NB4 (cell line): ENCODE results near the gene FAM136A.
"Not testable (repeated sequence)": the region's sequence is repeated elsewhere in the genome, so short reads cannot be mapped to it uniquely, and the experiment has no call there.

Source experiments
- DNase-seq: peaks from one replicate; pipeline ENCODE4 v3.0.0; 2010; ENCODE audit warnings: low read depth
- H3K4me3 ChIP-seq: one replicate; pipeline ENCODE4 v1.5.1; 2011; ENCODE audit warnings: mild to moderate bottlenecking, low read depth, low read length, moderate library complexity
- MAX ChIP-seq: IDR thresholded peaks from 2 replicates; pipeline ENCODE4 v1.6.1; 2011; ENCODE audit warnings: low read depth, low read length
- MYC ChIP-seq: IDR thresholded peaks from 2 replicates; pipeline ENCODE4 v1.6.1; 2011; ENCODE audit warnings: low read depth, low read length
- POLR2A ChIP-seq: IDR thresholded peaks from 2 replicates; pipeline ENCODE4 v1.6.1; 2011; ENCODE audit warnings: mild to moderate bottlenecking; ENCODE audit not compliant: insufficient read length; ENCODE audit errors: extremely low read depth
- TF ChIP-seq, protein P1 (sequence below): IDR thresholded peaks from one replicate; pipeline ENCODE4 v1.5.1; 2012; ENCODE audit warnings: low read depth, low read length

Gene FAM136A

DNA sequence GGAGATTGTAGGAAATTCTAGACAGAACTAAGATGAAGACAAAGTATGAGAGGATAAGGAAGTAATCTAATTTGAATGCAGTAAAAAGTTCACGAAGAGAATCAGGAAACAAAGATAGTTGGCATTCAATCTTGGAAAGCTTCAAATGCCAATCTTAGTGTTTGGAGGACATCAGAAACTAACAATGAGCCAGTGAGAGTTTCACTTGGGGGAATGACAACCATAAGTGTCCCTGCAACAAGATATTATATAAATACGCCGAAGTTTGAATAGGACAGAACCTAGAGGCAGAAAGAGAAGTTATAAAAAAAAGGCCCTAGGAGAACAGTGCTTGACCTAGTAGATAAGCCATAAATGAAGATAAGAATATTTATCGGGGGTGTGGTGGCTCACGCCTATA lies 19.4 kb downstream of the FAM136A start:
- no peak for DNase-seq
- TF ChIP-seq MYC (no peak), MAX (no peak), POLR2A (no peak)
- TF ChIP-seq, protein P1, sequence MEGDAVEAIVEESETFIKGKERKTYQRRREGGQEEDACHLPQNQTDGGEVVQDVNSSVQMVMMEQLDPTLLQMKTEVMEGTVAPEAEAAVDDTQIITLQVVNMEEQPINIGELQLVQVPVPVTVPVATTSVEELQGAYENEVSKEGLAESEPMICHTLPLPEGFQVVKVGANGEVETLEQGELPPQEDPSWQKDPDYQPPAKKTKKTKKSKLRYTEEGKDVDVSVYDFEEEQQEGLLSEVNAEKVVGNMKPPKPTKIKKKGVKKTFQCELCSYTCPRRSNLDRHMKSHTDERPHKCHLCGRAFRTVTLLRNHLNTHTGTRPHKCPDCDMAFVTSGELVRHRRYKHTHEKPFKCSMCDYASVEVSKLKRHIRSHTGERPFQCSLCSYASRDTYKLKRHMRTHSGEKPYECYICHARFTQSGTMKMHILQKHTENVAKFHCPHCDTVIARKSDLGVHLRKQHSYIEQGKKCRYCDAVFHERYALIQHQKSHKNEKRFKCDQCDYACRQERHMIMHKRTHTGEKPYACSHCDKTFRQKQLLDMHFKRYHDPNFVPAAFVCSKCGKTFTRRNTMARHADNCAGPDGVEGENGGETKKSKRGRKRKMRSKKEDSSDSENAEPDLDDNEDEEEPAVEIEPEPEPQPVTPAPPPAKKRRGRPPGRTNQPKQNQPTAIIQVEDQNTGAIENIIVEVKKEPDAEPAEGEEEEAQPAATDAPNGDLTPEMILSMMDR = no peak
- H3K4me3 ChIP-seq = no peak overlapping the region

- DNase-seq = no peak
- TF ChIP-seq MAX (no peak), MYC (no peak), POLR2A (no peak)
- TF ChIP-seq, protein P1 = no peak
- H3K4me3 ChIP-seq = no peak overlapping the region
These were observed 21.5 kb downstream of the FAM136A start for GRCh38 chr2:70280242-70280798.

- no peak overlapping the region for H3K4me3 ChIP-seq
- TF ChIP-seq, protein P1 = no peak
- TF ChIP-seq POLR2A (no peak), MAX (no peak)
- no peak for DNase-seq
These were observed 31.5 kb downstream of the FAM136A start for GRCh38 chr2:70270323-70270722.

DNA sequence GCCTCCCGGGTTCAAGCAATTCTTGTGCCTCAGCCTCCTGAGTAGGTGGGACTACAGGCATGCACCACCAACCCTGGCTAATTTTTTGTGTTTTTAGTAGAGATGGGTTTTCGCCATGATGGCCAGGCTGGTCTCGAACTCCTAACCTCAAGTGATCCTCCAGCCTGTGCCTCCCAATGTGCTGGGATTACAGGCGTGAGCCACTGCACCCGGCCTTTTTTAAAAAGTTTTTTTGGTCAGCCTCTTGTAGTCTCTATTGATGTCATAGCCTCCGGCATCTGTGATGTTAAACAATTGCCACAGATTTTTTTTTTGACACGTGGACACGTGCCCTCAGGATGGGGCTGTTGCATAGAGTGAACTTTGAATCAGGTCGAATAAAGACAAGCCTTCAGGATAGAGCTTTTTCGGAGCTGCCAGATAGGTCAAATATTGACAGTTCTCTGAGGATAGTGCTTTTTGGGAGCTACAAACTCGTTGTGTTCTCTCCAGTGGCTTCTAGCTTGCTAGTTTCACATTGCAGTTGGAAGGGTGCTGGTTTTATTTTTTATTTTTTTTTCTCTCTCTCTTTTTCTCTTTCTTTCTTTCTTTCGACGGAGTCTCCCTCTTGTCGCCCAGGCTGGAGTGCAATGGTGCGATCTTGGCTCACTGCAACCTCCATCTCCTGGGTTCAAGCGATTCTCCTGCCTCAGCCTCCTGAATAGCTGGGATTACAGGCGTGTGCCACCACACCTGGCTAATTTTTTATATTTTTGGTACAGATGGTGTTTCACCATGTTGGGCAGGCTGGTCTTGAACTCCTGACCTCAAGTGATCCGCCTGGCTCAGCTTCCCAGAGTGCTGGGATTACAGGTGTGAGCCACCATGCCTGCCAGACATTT lies 32.2 kb downstream of the FAM136A start:
- DNase-seq, H3K4me3 ChIP-seq: not testable (repeated sequence)

DNA sequence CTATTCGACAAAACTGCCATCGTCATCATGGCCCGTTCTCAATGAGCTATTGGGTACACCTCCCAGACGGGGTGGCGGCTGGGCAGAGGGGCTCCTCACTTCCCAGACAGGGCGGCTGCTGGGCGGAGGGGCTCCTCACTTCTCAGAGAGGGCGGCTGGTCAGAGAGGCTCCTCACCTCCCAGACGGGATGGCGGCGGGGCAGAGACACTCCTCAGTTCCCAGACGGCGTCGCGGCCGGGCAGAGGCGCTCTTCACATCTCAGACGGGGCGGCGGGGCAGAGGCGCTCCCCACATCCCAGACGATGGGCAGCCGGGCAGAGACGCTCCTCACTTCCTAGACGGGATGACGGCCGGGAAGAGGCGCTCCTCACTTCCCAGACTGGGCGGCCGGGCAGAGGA lies 34.9 kb downstream of the FAM136A start:
- DNase-seq, H3K4me3 ChIP-seq: not testable (repeated sequence)

DNA sequence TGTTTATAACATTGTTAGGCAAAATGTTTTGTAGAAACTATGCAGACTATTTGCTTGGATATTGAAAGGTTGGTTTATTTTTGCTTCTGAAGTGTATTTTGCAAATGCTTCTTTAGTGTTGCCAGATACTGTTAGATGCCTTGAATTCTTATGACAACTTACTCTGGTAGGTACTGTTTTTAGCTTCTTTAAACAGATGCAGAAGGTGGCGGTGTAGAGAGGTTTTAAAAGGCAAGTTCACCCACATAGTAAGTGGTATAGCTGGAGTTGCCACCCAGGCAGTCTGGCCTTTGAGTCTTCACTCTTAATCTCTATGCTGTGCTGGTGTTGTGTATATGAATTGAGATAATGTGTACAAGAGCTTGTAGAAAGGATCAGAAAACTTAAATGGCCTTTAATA lies 40.4 kb downstream of the FAM136A start:
- DNase-seq = peak; percentile 36
- TF ChIP-seq MYC (no peak), MAX (no peak), POLR2A (no peak)
- TF ChIP-seq, protein P1 = no peak

DNA sequence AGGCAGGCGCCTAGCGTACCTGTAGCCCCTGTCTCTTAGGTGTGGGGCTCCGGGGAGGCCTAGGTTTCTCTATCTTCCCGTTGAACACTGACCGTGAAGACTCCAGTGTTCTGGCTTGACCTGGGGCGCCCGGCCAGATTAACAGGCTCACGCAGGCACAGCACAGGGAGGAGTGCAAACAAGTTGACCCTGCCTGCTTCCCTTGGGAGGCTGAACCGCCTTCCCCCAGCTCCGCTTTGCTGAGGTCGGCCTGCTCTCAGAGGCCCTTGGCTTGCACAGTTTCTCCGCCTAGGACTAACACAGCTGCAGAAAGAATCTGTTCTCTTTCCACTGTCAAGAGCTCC lies 43.4 kb downstream of the FAM136A start:
- DNase-seq = peak; percentile 82
- peak overlapping the region; percentile 73 for H3K4me3 ChIP-seq
- TF ChIP-seq, protein P1 = no peak
- TF ChIP-seq MAX (no peak), MYC (no peak), POLR2A (no peak)

More for the DNA sequence above, 40.4 kb downstream of the FAM136A start:
- H3K4me3 ChIP-seq = no peak overlapping the region
